A673 (cell line): ENCODE data around the gene ASIC2.

Experiments used
- EZH2 ChIP-seq: fragments of 200-600 bp; sonication (generic); IDR thresholded peaks from 2 replicates; pipeline ENCODE4 v1.6.1; 2017; ENCODE audit warnings: borderline replicate concordance, low read depth, mild to moderate bottlenecking, mixed read lengths, antibody characterized with exemption, low read length; ENCODE audit not compliant: poor library complexity, severe bottlenecking
- TF ChIP-seq, protein P1 (sequence below): fragments of 300-800, 200-600 bp; sonication (generic); conservative IDR thresholded peaks from 2 replicates; pipeline ENCODE4 v1.5.1; 2017; ENCODE audit warnings: low read depth, mild to moderate bottlenecking, antibody characterized with exemption, low read length, moderate library complexity, mixed read lengths

- no peak for TF ChIP-seq EZH2
- TF ChIP-seq, protein P1, sequence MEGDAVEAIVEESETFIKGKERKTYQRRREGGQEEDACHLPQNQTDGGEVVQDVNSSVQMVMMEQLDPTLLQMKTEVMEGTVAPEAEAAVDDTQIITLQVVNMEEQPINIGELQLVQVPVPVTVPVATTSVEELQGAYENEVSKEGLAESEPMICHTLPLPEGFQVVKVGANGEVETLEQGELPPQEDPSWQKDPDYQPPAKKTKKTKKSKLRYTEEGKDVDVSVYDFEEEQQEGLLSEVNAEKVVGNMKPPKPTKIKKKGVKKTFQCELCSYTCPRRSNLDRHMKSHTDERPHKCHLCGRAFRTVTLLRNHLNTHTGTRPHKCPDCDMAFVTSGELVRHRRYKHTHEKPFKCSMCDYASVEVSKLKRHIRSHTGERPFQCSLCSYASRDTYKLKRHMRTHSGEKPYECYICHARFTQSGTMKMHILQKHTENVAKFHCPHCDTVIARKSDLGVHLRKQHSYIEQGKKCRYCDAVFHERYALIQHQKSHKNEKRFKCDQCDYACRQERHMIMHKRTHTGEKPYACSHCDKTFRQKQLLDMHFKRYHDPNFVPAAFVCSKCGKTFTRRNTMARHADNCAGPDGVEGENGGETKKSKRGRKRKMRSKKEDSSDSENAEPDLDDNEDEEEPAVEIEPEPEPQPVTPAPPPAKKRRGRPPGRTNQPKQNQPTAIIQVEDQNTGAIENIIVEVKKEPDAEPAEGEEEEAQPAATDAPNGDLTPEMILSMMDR = no peak
These were observed 7.1 kb upstream of the ASIC2 start for GRCh38 chr17:33300241-33300640.
